Skeletal muscle tissue (tissue), 4 donors: ENCODE results near the gene DBR1. TPM values are rescaled to one million over a fixed set of nuclear protein-coding genes. Genes with fewer than 3 reads are reported as not detected.
A peak's percentile ranks its signal among the peaks of the same experiment; 100 is the strongest.

Source experiments
- H3K27ac ChIP-seq: one replicate; pipeline ENCODE4 v1.7.0; 2013; ENCODE audit warnings: mild to moderate bottlenecking, low read depth, low read length, inconsistent platforms
- H3K27me3 ChIP-seq, 3 donors: one replicate each; pipeline ENCODE4 v1.7.0; 2013; ENCODE audit warnings: low read length in 3 of 3; ENCODE audit not compliant: control insufficient read depth in 3 of 3, insufficient read depth in 3 of 3
- H3K36me3 ChIP-seq, 3 donors: one replicate each; pipeline ENCODE4 v1.7.0; 2013; ENCODE audit warnings: low read length in 3 of 3; ENCODE audit not compliant: control insufficient read depth in 3 of 3, insufficient read depth in 3 of 3
- H3K4me1 ChIP-seq, 3 donors: one replicate each; pipeline ENCODE4 v1.7.0; 2013; ENCODE audit warnings: low read length in 3 of 3, mild to moderate bottlenecking in 3 of 3; ENCODE audit not compliant: control insufficient read depth in 3 of 3, insufficient read depth in 3 of 3
- H3K4me3 ChIP-seq, 3 donors: one replicate each; pipeline ENCODE4 v1.7.0; 2013; ENCODE audit warnings: low read length in 3 of 3
- H3K9ac ChIP-seq, 3 donors: one replicate each; pipeline ENCODE4 v1.7.0; 2013; ENCODE audit warnings: low read length in 3 of 3, mild to moderate bottlenecking in 3 of 3, moderate library complexity in 2 of 3, low read depth in 1 of 3
- H3K9me3 ChIP-seq, 3 donors: one replicate each; pipeline ENCODE4 v1.7.0; 2013; ENCODE audit warnings: low read length in 3 of 3; ENCODE audit not compliant: control insufficient read depth in 3 of 3
- total RNA-seq: library from RNA; depleted of rRNA; stranded (reverse); fragments of >200 nt; gene quantifications from one replicate; pipeline ENCODE4 v1.2.3, GENCODE V29; 2014
- donor health status: Osteomylitis.

The DBR1 gene
- total RNA-seq, 1 donor from 2014 or later, result 17.2 TPM

DNA sequence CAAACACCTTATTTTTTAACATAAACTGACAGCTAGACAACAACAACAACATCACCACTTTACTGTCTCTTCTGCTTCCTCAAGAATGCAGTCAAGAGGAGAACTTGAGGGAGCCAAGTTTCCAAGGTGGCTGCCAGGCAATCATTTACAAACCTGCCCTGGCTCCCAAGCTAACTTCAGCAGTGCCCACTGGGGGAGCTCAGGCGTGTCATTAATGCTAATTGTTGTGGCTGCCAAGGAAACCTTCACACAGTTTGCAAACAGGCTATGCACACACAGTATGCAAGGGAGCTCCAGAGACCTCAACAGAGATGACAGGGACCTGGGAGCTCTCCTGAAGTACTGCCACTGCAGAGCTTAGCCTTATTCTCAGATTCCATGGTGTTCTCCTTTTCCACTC, 61.4 kb downstream of the DBR1 start:
- no peak overlapping the region for H3K4me3 ChIP-seq
- H3K4me1 ChIP-seq, result peaks cover 6 to 14% (median 9%) of the 10 kb centered on the region in 3 donors
- peak overlapping the region in 1 of 3 donors; percentile 8 for H3K9ac ChIP-seq
- H3K27ac ChIP-seq, result no peak overlapping the region
- peaks cover 0 to 3% (median 0%) of the 10 kb centered on the region in 3 donors for H3K36me3 ChIP-seq
- no peaks in the 10 kb centered on the region for H3K9me3 ChIP-seq
- no peaks in the 10 kb centered on the region for H3K27me3 ChIP-seq

GRCh38 chr3:138112362-138112761, 62.4 kb downstream of the DBR1 start:
- Histone ChIP-seq H3K27me3 (no peaks in the 10 kb centered on the region), H3K4me3 (no peak overlapping the region), H3K27ac (no peak overlapping the region), H3K9me3 (no peaks in the 10 kb centered on the region), H3K4me1 (peaks cover 6 to 14% (median 9%) of the 10 kb centered on the region in 3 donors), H3K9ac (no peak overlapping the region), H3K36me3 (peaks cover 0 to 3% (median 0%) of the 10 kb centered on the region in 3 donors)

Other genes with a start within 250 kb of the DBR1 start
- gene CLDN18, start 164.8 kb downstream of the DBR1 start, total RNA-seq, result under 0.01 TPM
- 13.6 TPM for gene DZIP1L, start 59.3 kb downstream of the DBR1 start, total RNA-seq
- not detected for gene A4GNT, start 42.5 kb downstream of the DBR1 start, total RNA-seq
- 60.5 TPM for gene ARMC8, start 12.4 kb upstream of the DBR1 start, total RNA-seq
- not detected for gene NME9, start 154.9 kb upstream of the DBR1 start, total RNA-seq
- 28.7 TPM for gene MRAS, start 173.7 kb upstream of the DBR1 start, total RNA-seq